Kidney (tissue), 14 donors: ENCODE data around the gene SPAM1. TPM values are rescaled to one million over a fixed set of nuclear protein-coding genes. Genes with fewer than 3 reads are reported as not detected.

Source experiments
- DNase-seq, 5 donors: peaks; one replicate each; pipeline ENCODE4 v3.0.0-alpha.2; 2013 to 2020
- FAIRE-seq: peaks from 2 replicates; lab custom pipeline; 2012; peaks lifted over from hg19 to GRCh38; lab: Jason Lieb, UNC
- H3K27ac ChIP-seq, 2 donors: one replicate each; pipeline ENCODE4 v1.7.0; 2013; ENCODE audit warnings: low read depth in 2 of 2, low read length in 2 of 2, inconsistent platforms in 1 of 2
- H3K27me3 ChIP-seq: one replicate; pipeline ENCODE4 v1.7.1; 2013; ENCODE audit warnings: low read length, inconsistent platforms; ENCODE audit not compliant: control insufficient read depth, insufficient read depth
- H3K36me3 ChIP-seq, 3 donors: one replicate each; pipeline versions ENCODE4 v1.7.0 to v1.7.1; 2013; ENCODE audit warnings: low read length in 3 of 3, control low read depth in 1 of 3, inconsistent platforms in 1 of 3; ENCODE audit not compliant: insufficient read depth in 3 of 3, control insufficient read depth in 2 of 3
- H3K4me1 ChIP-seq, 3 donors: one replicate each; pipeline versions ENCODE4 v1.7.0 to v1.7.1; 2013; ENCODE audit warnings: low read length in 3 of 3, inconsistent platforms in 1 of 3, low read depth in 1 of 3; ENCODE audit not compliant: control insufficient read depth in 2 of 3, insufficient read depth in 2 of 3
- H3K4me3 ChIP-seq, 3 donors: one replicate each; pipeline versions ENCODE4 v1.7.0 to v1.8.1; 2013; ENCODE audit warnings: low read length in 3 of 3, control low read depth in 1 of 3, inconsistent platforms in 1 of 3
- H3K9ac ChIP-seq, 3 donors: one replicate each; pipeline versions ENCODE4 v1.7.0 to v1.7.1; 2013; ENCODE audit warnings: low read length in 3 of 3, control low read depth in 1 of 3, inconsistent platforms in 1 of 3
- H3K9me3 ChIP-seq, 3 donors: one replicate each; pipeline versions ENCODE4 v1.7.0 to v1.7.1; 2013; ENCODE audit warnings: low read length in 3 of 3, control low read depth in 1 of 3, inconsistent platforms in 1 of 3; ENCODE audit not compliant: control insufficient read depth in 2 of 3, insufficient read depth in 1 of 3
- intact Hi-C: fragments of 100-400 bp; cut with DNase I; formaldehyde crosslinking; loops from one replicate; pipeline ENCODE4 v1.11.1; 2022
- polyA plus RNA-seq: library from polyadenylated mRNA; stranded (reverse); fragments of 350-450 nt; fragmentation: Illumina TruSeq; extraction: RNeasy Lipid Tissue Mini Kit (QIAGEN cat#74804); gene quantifications from one replicate; pipeline ENCODE4 v1.2.3, GENCODE V29; 2014; ENCODE audit warnings: low read depth, low replicate concordance; ENCODE audit not compliant: insufficient read depth
- total RNA-seq: library from RNA; stranded (reverse); fragmentation: NEBNext Ultra II Directional; extraction: Animal tissue kit (Norgen Biotek cat#: 25700); gene quantifications from one replicate; pipeline ENCODE4 v1.2.1, GENCODE V29; 2021
- TF ChIP-seq, protein P1 (sequence below): IDR thresholded peaks from 3 replicates; pipeline ENCODE4 v1.5.1; 2012; ENCODE audit warnings: mild to moderate bottlenecking, moderate library complexity, borderline replicate concordance; ENCODE audit not compliant: insufficient read depth; ENCODE audit errors: extremely low read depth
- donor health status: control.
- donor health status: control.
- donor health status: control.
- donor health status: control.
- donor health status: control.
- donor health status: DM: yes; HTN: yes; CAD: no.
- donor health status: Normal renal cell carcinoma (clear cell type).

Gene SPAM1
- total and polyA plus RNA-seq, 2 donors from 2014 or later, result not detected

DNA sequence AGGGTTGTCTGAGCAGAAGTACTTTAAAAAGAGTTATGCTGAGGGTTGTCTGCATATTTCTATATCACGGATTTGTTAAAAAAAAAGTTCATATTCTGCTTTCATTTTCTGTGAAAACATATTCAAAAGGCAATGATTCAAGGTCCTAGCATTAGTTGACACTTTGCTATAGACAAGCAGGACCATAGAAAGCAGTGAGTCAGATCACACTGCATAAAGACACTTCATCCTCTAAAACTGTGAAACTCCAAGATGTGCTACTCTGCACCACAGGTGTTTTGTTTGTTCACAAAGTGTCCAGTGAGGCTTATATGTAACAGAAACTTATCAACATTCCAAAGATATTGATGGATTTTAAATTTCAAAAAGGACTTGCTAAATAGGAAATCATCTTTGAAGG, 47.0 kb downstream of the SPAM1 start:
- H3K36me3 ChIP-seq, result no peaks in the 10 kb centered on the region
- no peaks in the 10 kb centered on the region for H3K9me3 ChIP-seq
- H3K9ac ChIP-seq, result no peak overlapping the region
- H3K27ac ChIP-seq, result no peak overlapping the region
- TF ChIP-seq, protein P1, sequence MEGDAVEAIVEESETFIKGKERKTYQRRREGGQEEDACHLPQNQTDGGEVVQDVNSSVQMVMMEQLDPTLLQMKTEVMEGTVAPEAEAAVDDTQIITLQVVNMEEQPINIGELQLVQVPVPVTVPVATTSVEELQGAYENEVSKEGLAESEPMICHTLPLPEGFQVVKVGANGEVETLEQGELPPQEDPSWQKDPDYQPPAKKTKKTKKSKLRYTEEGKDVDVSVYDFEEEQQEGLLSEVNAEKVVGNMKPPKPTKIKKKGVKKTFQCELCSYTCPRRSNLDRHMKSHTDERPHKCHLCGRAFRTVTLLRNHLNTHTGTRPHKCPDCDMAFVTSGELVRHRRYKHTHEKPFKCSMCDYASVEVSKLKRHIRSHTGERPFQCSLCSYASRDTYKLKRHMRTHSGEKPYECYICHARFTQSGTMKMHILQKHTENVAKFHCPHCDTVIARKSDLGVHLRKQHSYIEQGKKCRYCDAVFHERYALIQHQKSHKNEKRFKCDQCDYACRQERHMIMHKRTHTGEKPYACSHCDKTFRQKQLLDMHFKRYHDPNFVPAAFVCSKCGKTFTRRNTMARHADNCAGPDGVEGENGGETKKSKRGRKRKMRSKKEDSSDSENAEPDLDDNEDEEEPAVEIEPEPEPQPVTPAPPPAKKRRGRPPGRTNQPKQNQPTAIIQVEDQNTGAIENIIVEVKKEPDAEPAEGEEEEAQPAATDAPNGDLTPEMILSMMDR, result no peak
- DNase-seq, result no peak
- no peak for FAIRE-seq
- no peaks in the 10 kb centered on the region for H3K4me1 ChIP-seq
- intact Hi-C loops, result no loop called here
- H3K4me3 ChIP-seq, result no peak overlapping the region
- H3K27me3 ChIP-seq, result no peaks in the 10 kb centered on the region

DNA sequence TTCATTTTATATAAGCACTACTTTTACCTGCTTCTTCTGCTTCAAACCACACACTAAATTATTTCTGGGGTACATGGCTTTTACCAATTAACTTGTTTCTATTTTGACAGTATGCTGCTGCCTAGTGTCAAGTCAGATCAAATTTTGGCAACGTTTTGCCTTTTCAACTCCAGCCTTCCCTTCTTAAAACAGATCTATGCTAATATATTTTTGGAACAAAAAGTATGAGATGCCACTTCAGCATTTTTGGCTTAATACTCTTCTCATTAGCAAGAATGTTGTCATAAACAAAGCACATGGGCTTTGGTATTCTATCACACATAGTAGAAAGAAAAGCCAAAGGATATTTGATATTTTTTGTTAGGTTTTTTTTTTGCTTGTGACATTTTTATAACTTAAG, 47.8 kb downstream of the SPAM1 start:
- intact Hi-C loops, result no loop called here
- Histone ChIP-seq H3K4me3 (no peak overlapping the region), H3K4me1 (no peaks in the 10 kb centered on the region), H3K36me3 (no peaks in the 10 kb centered on the region), H3K27me3 (no peaks in the 10 kb centered on the region), H3K9ac (no peak overlapping the region), H3K27ac (no peak overlapping the region), H3K9me3 (no peaks in the 10 kb centered on the region)
- FAIRE-seq (no peak), DNase-seq (no peak)
- TF ChIP-seq, protein P1, result no peak

DNA sequence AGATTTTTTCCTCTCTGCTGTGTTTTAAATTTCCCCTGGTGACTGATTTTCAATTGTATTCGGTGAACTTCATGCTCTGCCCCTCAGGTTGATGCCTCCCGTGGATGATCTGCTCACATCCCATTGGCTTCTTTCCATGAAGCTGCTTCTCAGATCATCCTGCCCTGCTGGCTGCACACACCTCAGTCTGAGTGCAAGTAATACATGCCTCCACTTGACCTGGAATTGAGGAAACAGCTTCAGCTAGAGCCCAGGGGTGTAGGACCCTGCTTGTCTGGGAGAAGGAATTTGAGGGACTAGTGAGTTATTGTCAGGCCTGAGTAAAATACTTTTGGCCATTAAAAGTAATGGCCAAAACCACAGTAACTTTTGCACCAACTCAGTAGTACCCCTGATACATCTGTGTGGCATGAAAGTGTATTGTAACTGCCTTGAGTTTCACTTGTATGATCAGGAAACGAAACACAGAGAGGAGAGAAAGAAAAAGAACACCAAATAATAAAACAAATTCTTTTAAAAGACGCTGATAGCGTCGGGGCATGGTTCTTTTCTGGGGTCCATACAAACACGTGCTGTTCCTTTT, 49.4 kb downstream of the SPAM1 start:
- H3K4me3 ChIP-seq, result no peak overlapping the region
- no peaks in the 10 kb centered on the region for H3K9me3 ChIP-seq
- H3K27me3 ChIP-seq, result no peaks in the 10 kb centered on the region
- no peaks in the 10 kb centered on the region for H3K36me3 ChIP-seq
- TF ChIP-seq, protein P1, result no peak
- no peak for FAIRE-seq
- H3K4me1 ChIP-seq, result no peaks in the 10 kb centered on the region
- H3K27ac ChIP-seq, result no peak overlapping the region
- no peak overlapping the region for H3K9ac ChIP-seq
- intact Hi-C loops, result no loop called here
- no peak for DNase-seq

DNA sequence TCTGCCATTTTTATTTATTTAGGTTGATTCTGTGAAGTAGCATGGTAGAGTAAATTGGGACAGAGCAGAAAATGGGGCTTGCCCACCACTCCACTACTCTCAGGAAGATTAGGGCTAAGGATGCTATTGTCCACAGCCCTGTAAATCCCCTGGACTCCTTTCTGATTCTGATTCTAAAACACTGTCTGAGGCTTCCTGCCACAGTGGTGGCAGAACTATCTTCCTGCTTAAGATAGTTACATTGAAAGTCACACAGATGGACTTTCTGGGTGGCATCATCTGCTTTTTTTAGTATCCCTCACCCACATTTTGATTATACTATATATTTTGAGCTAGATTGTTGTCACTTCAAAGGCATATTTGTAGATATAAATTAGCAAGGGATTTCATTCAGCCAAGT, 50.0 kb downstream of the SPAM1 start:
- Histone ChIP-seq H3K4me1 (no peaks in the 10 kb centered on the region), H3K9me3 (no peaks in the 10 kb centered on the region), H3K4me3 (no peak overlapping the region), H3K27ac (no peak overlapping the region), H3K9ac (no peak overlapping the region), H3K36me3 (no peaks in the 10 kb centered on the region), H3K27me3 (no peaks in the 10 kb centered on the region)
- FAIRE-seq (no peak), DNase-seq (no peak)
- TF ChIP-seq, protein P1, result no peak
- intact Hi-C loops, result no loop called here
